Left cardiac atrium (tissue), 4 donors: ENCODE results near the gene IFFO2. TPM values are rescaled to one million over a fixed set of nuclear protein-coding genes. Genes with fewer than 3 reads are reported as not detected.

Experiments
- ATAC-seq, 2 donors: fragments of 200-7000 bp; cut with Tn5 transposase; one replicate each; pipeline ENCODE4 v1.9.1; 2020; ENCODE audit warnings: mild to moderate bottlenecking in 2 of 2, moderate library complexity in 2 of 2
- DNase-seq: peaks from one replicate; pipeline ENCODE4 v3.0.0-alpha.2; 2020
- intact Hi-C, 2 donors: fragments of 100-400 bp; cut with DNase I; formaldehyde crosslinking; loops; one replicate each; pipeline versions ENCODE4 v1.14.1 to v1.15.1; 2022 to 2023
- total RNA-seq, 2 donors: library from RNA; stranded (reverse); fragmentation: NEBNext Ultra II Directional; extraction: Animal tissue kit (Norgen Biotek cat#: 25700); gene quantifications; one replicate each; pipeline ENCODE4 v1.2.1, GENCODE V29; 2021
- donor health status: DM: no; HTN: yes; CAD: no.
- donor health status: DM: no; HTN: yes; CAD: no; lungs with severe emphysema.
- donor health status: DM: yes; HTN: yes; CAD: no.
- donor health status: Dilated cardiomyopathy.

The IFFO2 gene
- total RNA-seq, 2 donors from 2014 or later = 3.4 to 6.4 TPM

DNA sequence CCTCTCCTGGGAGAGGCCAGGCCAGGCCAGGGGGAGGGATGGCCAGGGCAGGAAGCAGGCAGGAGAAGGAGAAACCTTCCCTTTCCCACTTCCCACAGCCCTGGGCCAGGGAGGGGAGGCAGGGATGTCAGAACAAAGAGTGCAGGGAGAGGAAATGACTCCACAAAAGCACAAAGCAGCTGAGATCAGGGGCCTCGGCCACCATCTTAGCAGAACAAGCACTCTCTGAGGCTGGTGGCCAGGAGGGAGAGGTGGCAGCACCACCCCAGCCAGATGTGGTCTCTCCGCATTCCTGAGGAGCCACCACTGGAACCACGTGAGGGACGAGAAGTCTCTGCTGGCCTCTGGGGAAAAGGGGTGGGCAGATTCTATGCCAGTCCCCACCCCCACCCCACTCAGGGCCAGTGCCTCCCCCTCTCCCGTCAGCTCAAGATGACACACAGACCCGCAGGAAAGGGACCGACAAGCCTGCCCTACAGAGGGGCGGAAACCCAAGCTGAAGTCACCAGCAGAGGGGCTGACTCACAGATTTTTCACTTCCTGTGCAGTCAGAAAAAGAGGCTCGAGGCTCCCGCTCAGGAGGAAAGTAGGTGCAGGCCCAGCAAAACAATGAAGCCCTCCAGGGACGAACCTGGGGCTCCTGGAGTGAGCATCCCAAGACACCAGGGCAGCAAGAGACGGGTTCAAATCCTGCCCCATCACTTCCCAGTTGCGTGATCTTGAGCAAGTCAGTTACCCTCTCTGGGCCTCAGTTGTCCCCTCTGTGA is 30.0 kb downstream of the IFFO2 start:
- ATAC-seq (peak; percentile 45 to 70), DNase-seq (peak; percentile 83)
- intact Hi-C loops = no loop called here

DNA sequence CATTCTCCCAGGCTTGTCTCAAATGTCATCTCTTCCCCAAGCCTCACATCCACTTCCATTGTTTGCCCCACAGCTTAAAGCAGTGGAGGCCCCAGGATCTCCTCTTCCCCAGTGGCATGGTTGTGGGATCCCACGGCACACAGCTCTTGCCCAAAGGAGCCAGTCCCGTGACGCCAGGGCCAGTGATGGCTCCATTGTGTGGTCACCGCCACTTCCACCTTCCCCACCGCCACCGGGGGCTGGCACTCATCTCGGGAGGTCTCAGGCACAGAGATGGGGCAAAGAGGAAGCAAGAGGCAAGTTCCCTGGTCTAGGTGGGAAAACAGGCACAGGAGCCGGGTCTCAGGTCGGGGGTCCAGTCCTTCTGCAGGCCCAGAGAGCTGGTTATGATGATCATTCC is 31.2 kb downstream of the IFFO2 start:
- intact Hi-C loops = no loop called here
- ATAC-seq (no peak), DNase-seq (no peak)

DNA sequence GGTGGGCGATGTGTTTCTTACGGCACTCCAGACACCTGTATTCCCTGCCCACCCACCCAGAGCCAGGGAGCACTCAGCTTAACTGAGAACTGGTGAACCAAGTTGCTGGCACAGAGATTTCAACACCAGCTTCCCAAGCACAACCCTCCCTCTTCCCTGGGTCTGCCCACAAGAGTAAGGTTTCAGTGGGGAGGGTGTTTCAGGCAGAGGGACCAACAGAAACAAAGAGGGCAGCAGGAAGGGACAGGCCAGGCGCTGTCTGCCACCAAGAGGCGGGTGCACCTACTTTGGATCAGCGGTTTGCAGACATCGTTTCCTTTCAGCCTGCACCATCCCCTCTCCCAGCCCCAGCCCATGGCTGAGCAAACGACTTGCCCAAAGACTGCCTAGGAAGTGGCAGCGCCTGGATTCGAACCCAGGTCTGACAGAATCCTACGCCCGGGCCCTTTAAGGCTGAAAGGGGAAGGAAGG is 32.2 kb downstream of the IFFO2 start:
- no peak for ATAC-seq

DNA sequence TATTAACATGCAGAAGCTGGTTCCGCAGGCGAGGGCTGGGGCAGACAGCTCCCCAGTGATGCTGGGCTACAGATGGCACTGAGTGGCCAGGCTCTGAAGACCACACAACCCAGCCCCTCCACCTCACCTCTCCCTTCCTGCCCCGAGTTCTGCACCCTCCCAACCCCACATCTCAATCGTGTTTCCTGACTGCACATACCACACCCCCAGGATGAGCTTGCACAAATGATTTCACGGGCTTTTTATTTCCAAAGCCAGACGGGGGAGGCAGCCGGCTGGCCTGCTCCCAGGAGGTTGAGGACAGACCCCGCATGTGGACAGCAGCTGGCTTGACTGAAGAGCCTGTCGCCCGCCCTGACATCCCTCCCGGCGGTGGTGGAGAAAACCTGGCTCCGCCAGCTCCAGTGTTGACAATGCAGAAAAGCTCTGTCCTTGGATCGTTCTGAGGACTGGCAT is 32.7 kb downstream of the IFFO2 start:
- DNase-seq (peak; percentile 40), ATAC-seq (no peak)
- intact Hi-C loops = loop anchor here in 1 of 2 donors (5.0 kb wide), 1 partner anchor 34 kb away; the partner anchor contains the start of gene IFFO2

More for the DNA sequence above, 32.2 kb downstream of the IFFO2 start:
- no peak for DNase-seq
- intact Hi-C loops = loop anchor here in 1 of 2 donors (5.0 kb wide), 1 partner anchor 33 kb away; the partner anchor contains the start of gene IFFO2

DNA sequence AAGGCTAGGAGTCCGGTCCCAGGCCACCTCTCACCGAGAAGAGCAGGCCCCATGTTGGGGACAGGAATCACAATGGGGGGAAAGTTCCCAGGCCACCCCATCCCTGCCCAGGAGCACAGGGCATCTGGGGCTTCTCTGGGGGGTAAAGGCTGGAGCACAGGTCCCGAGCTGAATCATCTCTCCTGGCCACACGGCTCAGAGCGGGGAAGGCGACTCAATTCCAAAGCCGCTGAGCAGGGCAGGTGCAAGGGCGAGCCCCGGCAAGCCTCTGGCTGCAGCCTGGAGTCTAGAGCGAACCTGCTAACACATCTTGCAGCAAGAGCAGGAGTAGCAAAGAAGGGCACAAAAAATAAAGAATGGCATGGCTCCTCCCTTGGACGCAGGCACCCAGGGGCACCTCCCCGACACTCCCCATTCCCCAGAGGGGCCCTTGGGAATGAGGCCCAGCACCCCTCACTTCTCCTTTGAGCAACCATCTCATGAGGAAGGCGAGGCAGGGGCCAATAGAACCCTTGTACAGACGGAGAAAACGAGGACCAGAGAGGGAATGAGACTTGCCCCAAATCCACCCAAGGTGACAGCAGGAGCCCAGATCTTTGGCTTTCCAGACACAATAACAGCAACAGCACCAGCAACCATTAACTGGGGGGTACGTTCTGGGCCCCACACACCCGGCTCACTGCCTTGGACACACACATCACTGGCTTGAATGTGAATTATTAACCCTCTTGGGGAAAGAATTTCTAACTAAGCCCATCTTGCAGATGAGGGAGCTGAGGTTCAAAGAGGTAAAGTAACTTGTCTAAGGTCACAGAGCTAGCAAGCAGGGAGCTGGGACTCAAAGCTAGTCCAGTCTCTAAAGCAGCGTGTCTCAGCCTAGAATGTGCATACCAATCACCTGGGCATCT is 33.4 kb downstream of the IFFO2 start:
- intact Hi-C loops = loop anchor here in 1 of 2 donors (5.0 kb wide), 1 partner anchor 34 kb away; the partner anchor contains the start of gene IFFO2
- DNase-seq = no peak
- ATAC-seq = peak in 1 of 2 donors; percentile 0

DNA sequence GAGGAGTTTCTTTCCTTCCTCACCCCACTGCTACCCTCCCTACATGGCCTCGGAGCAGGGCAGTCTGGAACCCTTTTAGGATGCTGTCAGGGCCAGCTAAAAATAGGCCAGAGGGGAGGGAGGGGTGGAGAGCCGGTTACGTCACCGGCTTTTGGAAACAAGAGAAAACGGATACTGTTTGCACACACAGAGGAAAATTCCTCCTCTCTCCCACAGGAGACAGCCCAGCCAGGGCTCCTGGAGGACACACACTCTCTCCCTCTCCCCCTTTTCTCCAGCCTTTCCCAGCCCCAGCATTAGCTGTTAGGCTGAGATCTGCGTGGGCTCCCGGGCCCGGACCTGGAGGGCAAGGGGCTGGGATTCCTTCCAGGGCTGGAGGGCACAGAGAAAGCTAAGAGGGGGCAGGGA is 34.2 kb downstream of the IFFO2 start:
- intact Hi-C loops = loop anchor here in 1 of 2 donors (5.0 kb wide), 1 partner anchor 35 kb away; the partner anchor contains the start of gene IFFO2

DNA sequence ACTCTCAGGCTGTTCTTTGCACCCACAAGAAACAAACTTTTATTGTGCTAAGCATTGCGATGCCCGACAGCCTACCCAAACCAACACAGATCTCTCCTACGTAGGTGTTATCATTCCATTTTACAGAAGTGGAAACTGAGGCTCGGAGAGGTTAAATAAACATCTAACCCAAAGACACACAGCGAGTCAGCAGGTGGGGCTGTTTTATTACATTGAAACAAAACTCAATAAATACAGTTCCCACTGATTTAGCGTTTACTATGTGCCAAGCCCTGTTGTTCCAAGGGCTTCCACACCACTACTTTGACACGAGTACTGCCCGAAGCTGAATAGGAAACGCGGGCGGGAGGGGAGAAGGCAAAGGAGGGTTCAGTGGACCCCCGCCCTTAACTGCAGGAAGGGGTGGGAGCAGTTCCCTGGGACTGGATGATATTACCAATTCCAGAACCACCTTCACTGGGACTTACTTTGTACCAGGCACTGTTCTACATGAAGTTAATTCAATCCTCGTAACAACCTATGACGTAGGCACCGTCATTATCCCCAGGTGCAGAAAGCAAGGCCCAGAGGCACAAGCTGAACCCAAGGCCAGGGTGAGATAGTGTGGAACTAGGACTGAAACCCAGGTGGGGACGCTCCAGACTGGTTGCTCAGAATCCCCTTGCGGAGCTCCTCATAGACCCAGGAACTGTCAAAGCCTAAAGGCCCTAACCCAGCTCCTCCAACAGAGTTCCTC is 34.8 kb downstream of the IFFO2 start:
- no peak for DNase-seq
- ATAC-seq = peak in 1 of 2 donors; percentile 2
- intact Hi-C loops = loop anchor here in 1 of 2 donors (5.0 kb wide), 1 partner anchor 36 kb away; the partner anchor contains the start of gene IFFO2

More for the DNA sequence above, 34.2 kb downstream of the IFFO2 start:
- ATAC-seq = peak; percentile 88 to 89
- DNase-seq = peak; percentile 89

DNA sequence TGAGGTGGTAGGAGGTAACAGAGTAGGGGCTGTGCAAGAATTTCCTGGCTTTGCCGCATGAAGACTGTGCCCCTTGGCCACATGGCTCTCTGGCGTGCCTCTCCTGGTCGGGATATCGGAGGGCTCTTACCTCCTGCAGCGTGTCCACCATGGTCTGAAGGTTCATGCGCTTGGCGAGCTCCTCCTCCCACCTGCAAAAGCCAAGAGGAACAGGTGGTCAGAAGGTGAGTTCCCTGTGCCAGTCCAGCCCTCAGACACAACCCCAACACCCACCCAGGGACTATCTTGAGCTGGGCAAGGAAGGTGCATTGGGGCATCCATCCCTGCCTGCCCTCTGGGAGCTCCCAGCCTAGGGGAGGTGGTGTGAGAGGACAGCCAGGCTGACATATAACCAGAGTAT is 35.5 kb downstream of the IFFO2 start:
- DNase-seq (no peak), ATAC-seq (no peak)
- intact Hi-C loops = loop anchor here in 1 of 2 donors (5.0 kb wide), 1 partner anchor 36 kb away; the partner anchor contains the start of gene IFFO2

DNA sequence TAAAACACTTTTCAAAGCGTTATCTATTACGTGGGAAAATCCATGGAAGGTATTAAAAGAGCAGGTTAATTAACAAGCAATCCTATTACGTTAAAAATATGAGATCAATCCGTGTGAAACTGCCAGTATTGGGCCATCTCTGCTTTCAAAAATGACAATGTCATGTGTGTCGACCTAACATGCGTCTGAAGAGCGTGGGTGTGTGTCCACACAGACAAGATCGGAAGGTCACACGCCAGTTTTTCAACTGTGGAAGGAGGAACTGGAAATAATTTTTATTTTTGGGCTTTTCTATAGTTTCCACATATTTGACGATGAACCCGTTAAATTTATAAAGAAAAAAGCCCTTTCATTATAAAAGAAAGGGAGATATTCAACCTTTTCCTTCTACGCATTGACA is 36.5 kb downstream of the IFFO2 start:
- intact Hi-C loops = loop anchor here in 1 of 2 donors (5.0 kb wide), 1 partner anchor 37 kb away; the partner anchor contains the start of gene IFFO2
- ATAC-seq = no peak
- no peak for DNase-seq

DNA sequence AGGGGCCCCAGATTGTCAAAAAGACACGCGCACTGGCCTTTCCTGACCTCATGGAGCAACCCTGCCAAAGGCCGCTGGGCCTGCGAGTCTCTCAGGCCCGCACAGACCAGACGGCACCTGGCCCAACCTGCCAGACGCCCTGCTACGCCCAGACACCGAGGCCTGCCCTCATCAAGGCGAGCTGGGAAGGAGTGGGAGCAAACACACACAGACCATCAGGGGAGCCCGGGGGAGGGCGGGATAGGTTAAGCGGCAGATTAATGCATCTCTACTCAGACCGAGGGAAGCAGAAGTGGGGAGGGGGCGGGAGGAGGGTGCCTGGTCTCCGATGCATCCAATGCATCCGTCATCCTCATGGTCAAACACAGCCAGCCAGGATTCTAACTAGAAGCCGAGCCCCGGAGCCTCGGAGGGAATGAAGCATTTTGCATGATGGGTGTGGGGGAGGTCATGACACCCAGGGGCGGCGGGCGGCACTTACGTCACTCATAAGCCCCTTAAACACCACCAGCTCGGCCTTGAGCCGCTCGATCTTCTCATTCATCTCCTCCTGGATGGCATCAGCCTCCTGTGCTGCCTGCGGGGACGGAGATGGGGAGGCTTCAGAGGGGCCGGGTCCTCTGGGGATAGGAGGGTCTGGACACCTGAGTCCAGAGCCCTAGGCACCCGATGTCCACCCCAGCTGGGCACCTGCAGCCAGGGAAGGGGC is 37.1 kb downstream of the IFFO2 start:
- no peak for DNase-seq
- intact Hi-C loops = no loop called here
- ATAC-seq = no peak

DNA sequence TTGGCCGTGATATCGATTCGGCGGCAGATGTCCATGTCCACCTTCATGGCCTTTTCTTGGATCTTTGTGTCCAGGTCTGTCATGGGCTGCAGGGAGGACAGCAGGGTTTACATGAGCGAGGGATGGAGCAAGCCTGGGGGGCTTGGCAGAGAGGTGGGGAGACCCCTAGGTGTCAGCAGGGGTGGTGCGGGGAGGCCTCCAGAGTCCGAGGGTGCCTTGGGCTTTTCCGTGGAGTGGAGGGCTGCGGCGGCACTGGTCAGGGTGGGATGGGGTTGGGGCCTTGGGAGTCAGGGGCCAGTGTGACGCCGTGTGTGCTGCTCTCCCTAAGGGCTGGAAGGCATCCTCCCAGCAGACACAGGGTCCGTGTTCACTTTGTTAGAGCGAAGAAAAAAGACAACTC is 38.1 kb downstream of the IFFO2 start:
- DNase-seq = no peak
- intact Hi-C loops = no loop called here
- ATAC-seq = no peak

DNA sequence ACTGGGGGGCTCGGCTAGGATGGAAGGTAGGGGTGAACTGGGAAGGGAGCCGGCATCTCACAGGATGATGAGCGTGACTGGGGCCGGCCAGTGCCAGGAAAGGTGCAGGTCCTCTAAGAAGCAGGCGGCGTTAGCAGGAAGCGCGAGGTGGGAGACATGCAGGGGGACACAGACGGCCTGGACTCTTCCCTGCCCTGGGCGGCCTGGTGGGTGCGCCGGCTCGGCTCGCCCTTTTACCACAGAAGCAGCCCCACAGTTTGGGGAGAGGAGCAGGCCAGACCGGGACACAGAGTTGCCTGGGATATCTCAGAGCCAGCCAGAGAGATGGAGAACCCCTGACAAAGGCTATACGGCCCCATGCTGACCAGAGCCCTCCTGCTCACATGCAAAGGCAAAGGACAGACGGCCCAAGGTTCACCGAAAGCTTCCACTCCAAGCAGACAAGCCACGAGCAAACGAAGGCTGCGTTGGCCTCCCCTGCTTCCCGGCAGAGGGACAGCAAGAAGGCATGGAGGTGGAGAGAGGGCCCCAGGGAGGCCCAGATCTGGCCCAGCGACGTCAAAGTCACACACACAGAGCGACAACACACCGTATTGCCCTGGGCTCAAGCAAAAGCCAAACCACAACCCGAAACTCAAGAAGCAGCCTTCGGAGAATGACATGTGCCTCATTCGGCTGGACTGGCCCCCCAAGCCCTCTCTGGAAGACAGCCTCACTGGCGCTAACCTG is 39.2 kb downstream of the IFFO2 start:
- intact Hi-C loops = no loop called here
- ATAC-seq = no peak
- DNase-seq = no peak

DNA sequence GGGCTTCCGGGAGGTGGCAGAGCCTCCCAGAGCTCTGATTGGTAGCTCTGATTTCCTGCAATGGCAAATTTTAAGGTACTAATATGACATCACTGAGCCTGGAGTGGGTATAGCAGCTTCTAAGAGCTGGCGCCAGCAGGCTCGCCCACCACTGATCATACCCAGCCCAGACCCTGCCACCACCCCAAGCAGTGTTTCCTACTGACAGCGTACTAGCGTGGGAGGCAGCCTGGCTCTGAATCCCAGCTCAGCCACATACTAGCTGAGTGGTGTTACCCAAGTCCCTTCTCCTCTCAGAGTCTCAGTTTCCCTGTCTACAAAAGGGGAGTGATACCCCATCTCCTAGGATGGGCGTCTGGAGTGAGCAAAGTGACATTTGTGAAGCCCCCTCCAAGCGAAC is 41.1 kb downstream of the IFFO2 start:
- intact Hi-C loops = no loop called here
- no peak for DNase-seq
- no peak for ATAC-seq

DNA sequence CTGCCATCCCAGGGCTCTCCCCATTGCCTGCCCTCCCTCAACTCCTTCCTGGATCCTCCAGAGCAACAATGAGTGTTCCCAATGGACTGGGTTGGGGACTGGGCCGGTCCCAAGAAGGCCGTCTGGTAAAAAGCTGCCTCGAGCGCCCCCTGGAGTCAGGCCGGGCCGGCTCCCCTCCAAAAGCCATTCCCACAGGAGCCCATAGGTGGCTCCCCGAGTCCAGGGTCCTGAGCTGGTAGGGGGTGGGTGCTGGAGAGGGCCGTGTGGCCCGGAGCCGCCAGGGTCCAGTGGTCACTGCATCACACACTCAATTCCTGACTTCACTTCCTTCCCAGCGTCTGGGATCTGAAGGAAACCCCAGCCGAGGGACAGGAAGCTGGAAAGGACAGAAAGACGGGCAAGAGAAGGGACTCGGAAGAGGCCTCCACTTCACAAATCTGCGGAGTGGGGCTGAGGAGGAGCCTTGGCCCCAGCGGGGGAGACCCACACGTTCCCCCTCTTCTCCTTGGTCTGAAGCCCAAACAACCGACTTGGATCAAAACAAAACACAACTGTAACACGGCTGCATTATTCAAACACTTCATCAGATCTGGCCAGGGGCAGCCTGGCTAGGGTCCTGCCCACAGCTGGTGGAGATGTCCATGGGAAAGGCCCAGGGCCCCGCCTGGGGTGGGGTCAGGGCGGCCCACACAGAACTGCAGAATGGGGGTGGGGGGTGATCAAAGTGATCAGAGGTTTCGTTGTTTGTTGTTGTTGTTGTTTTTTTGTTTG is 43.2 kb downstream of the IFFO2 start:
- peak; percentile 86 for DNase-seq
- ATAC-seq = peak; percentile 85 to 86
- intact Hi-C loops = loop anchor here in 1 of 2 donors (5.0 kb wide), 1 partner anchor 184 kb away; no protein-coding TSS in a partner anchor

DNA sequence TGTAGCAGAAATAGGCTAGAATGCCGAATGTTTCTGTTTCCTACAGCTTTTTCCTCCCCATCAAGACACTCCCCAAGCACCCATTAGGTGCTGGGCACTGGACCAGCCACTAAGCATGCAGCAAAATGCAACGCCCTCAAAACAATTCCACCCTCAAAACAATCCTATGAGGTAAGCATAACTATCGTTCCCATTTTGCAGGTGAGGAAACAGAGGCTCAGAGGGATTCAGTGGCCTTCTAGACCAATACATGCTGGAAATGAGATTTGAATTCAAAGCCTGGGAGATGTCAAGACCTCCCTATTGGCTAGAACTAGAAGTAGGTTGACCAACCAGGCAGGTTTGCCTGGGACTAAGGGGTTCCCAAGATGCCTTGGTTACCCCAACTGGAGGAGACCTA is 43.9 kb downstream of the IFFO2 start:
- intact Hi-C loops = loop anchor here in 1 of 2 donors (5.0 kb wide), 1 partner anchor 185 kb away; no protein-coding TSS in a partner anchor
- no peak for ATAC-seq
- DNase-seq = no peak
